GM19035 (cell line): ENCODE measurements around the gene SSBP3.
"Not testable (repeated sequence)": the region's sequence is repeated elsewhere in the genome, so short reads cannot be mapped to it uniquely, and the experiment has no call there.

ENCODE experiments used
- ATAC-seq: cut with Tn5 transposase; IDR thresholded peaks from one replicate; pipeline ENCODE4 v1.9.1; 2021; ENCODE audit not compliant: unreplicated experiment

SSBP3 gene

DNA sequence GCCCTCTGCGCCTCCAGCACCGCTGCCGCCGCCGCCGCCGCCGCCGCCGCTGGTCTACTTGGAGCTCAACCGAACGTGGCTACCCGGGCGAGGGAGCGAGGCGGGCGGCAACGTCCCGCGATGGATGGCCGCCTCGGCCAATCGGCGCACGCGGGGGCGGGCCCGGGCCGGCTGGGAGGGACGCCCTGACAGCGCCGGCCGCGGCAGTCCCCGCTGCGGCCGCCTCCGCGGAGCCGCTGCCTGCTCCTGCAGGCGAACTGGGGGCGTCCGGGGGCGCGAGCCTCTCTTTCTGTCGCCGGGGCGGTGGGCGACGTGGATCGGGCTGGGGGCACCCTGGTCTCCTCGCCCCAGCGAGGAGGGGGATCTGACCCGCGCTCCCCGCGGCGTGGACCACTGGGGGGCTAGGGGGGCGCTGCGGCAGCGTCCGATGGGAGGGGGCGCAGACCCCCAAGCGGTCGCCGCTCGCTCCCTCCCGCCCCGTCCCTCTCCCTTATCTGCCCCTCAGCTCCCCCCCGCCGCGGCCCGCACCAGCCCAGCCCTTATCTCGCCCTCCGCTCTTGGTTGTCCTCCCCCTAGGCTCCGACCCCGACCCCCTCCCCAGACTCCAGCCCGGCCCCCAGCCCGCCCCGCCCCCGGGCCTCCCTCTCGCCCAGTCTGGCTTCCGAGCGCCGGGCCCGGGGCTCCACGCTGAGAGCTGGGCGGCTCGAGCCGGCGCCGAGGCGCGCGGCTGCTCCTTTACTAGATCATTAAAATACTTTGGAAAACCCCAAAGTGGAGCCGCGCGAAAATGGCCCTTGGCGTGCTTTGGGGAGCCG is at the start of gene SSBP3:
Gene SSBP3 (minus strand): TSS at position 56 of the 815 bp plus-strand sequence.
- ATAC-seq = peak; percentile 83

DNA sequence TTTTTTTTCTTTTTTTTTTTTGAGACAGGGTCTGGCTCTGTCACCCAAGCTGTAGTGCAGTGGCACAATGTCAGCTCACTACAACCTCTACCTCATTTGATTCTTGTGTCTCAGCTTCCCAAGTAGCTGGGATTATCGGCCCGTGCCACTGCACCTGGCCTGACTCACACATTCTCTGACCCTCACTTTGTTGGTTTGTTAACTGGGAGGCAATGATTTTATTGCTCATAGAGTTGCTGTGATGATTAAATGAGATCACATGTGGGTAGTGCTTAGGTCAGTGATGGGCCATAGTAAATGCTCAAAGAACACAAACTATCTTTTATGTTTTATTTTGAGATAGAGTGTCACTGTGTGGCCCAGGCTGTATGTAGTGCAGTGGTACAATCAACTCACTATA is 47.3 kb upstream of the SSBP3 start:
- ATAC-seq = no peak

DNA sequence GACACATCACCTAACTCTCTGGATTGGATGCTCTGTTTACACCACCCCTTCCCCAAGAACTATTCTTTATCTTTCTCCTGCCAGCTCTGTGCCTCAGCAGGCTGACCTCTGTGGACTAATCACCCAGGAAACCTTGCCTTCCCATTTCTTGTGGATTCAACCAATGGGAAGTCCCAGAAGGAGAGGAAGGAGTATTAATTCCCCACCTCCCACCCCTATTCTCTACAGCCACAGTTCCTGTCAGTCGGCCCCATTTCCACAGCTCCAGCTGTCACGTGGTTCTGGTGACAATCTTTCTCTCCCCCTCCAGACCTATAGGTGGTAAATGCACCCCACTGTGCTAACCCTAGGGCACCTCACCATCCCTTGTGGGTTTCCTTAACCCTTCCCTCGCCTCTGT is 46.8 kb upstream of the SSBP3 start:
- no peak for ATAC-seq

DNA sequence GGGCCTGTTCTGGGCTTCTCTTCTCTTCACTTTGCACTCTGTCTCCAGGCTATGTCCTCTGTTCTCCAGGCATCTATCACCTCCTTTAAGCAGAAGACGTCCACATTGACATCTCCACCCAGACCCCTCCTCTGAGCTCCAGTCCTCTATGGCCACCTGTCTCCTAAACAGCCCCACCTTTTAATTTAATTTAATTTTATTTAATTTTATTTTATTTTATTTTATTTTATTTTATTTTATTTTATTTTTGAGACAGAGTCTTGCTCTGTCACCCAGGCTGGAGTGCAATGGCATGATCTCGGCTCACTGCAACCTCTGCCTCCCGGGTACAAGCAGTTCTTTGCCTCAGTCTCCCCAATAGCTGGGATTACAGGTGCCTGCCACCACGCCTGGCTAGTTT is 43.2 kb upstream of the SSBP3 start:
- not testable (repeated sequence) for ATAC-seq

DNA sequence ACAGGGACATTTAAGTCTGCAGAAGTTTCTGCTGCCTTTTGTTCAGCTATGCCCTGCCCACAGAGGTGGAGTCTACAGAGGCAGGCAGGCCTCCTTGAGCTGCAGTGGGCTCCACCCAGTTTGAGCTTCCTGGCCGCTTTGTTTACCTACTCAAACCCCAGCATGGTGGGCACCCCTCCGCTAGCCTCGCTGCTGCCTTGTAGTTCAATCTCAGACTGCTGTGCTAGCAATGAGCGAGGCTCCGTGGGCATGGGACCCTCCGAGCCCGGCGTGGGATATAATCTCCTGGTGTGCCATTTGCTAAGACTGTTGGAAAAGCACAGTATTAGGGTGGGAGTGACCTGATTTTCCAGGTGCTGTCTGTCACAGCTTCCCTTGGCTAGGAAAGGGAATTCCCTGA is 42.6 kb upstream of the SSBP3 start:
- not testable (repeated sequence) for ATAC-seq

DNA sequence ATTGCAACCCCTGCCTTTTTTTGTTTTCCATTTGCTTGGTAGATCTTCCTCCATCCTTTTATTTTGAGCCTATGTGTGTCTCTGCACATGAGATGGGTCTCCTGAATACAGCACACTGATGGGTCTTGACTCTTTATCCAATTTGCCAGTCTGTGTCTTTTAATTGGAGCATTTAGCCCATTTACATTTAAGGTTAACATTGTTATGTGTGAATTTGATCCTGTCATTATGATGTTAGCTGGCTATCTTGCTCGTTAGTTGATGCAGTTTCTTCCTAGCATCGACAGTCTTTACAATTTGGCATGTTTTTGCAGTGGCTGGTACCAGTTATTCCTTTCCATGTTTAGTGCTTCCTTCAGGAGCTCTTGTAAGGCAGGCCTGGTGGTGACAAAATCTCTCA is 40.9 kb upstream of the SSBP3 start:
- ATAC-seq = not testable (repeated sequence)

DNA sequence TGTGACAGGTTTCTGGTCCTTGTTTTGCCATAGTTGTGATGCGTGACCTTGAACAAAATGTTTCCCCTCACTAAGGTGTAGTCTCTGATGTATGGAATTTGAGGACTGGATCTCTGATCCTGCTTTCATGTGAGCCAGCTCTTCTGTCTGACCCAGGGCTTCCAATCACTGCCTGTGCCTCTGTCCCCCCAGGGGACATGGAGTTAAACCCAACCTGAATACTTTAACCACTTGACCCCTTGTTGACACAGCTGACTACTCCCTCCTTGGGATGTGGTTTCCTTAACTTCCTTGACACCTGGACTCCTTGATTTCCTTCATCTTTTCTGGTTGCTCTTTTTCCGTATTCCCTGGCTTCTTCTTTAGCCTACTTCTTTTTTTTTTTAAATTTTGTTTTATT is 36.0 kb upstream of the SSBP3 start:
- no peak for ATAC-seq

DNA sequence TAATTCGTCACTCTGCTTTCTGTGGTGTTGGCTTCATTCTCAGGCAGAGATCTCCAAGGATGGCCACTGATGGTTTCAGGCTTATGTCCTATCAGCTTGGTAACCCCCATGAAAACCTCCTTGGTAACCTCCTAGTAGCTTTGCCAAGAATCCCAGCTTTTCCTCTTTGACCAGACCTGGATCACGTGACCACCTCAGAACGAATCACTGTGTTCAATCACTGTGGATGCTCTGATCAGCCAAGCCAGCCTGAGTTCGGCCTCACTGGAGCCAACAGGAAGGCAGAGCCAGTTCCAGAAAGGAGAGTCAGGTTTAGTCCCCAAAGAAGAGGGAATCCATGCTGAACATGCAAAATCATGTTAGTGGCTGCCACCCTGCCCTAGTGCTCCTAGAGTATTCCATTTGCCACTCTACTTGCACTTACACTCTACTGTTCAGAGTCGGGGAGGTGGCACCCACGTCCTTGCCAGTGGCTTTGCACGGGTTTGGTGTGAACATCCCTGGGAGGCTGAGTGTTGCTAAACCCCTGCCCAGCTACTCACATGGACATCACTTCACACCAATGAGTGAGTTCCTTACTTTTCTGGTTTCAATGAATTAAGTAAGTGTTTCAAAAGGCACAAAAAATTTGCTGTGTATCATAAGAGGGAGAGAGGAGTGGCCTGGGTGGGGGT is 33.5 kb upstream of the SSBP3 start:
- ATAC-seq = no peak

DNA sequence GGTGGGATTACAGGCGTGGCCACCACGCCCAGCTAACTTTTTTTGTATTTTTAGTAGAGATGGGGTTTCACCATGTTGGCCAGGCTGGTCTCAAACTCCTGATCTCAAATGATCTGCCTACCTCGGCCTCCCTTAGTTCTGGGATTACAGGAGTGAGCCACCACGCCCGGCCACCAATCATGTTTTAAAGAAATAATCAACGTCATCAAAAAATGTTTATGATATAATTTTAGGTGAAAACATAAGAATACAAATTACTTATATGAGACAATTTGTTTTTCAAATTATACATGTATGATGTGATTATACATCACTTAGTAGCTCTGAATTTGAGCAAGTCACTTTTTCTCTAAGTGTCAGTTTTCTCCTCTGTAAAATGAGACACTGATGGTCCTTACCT is 31.6 kb upstream of the SSBP3 start:
- ATAC-seq = no peak

DNA sequence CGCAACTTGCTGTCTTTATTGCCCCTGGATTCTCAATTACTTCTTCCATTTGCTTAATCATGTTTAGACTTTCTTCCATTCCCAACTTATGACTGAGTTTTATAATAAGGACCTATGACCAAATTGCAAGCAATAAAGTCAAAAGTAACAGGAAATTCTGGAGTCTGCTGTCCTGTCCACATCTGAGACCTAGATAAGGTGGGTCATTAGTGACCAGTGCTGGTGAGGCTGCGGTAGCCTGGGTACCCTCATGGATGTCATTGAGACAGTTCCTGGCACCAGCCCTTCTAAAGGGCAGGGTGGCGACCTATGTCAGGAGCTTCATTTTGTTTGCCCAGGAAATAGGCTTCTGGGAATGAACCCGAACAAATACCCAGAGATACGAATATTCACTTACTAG is 30.6 kb upstream of the SSBP3 start:
- no peak for ATAC-seq

DNA sequence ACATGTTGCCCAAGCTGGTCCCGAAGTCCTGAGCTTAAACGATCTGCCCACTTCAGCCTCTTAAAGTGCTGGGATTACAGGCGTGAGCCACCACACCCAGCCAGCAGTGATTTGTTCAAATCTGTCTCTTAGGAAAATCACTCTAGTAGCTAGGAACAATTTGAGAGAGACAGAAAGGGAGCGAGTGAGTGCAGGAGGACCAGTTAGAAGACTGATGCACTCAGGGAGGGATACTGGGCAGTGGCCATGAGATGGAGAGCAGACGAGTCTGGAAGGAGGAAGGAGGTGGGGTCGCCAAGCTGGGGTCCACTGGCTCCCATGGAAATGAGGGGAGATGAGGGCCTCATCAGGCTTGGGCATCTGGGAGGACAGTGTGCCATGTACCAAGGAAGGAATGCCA is 23.6 kb upstream of the SSBP3 start:
- no peak for ATAC-seq

DNA sequence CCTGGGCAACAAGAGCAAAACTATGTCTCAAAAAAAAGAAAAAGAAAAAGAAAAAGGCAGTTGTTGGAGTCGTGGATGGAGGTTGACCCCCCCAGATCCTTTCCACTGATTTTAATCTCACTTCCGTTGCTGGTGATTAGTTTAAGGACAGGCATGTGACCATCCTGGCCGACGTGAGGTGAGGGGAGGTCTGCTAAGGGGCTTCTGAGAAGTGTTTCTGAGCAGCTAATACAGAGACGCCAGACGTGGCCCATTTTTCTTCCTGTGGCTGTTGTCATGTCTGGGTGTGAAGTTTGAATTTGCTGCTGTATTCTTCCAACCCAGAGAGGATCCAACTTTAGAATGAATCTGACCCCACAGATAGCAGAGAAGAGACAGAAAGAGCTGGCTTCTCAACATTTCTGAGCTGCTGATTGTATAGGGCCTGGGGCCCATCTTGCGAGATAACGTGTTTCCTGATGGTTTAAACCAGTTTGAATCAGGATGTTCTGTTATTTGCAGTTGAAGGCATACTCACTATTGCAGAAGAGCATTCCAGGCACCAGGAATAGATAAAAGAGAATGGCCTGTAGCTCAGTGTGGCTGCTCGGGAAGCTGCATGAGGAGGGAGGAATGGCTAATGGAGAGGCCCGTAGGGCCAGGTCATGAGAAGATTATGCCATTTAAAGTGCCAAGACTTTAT is 22.8 kb upstream of the SSBP3 start:
- no peak for ATAC-seq

DNA sequence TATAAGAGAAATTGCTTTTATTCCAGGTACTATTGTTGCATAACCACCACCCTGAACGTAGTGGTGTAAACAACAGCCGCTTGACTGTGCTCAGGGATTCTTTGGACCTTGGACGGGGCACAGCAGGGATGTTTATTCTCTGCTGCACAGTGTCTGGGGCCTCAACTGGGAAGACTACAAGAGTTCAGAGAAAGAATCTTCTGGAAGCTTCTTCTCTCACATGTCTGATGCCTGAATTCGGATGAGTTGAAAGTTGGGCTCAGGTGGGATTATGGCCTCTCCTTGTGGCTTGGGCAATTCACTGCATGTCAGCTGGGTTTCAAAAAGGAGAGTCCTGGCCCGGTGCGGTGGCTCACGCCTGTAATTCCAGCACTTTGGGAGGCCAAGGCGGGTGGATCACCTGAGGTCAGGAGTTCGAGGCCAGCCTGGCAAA is 19.0 kb upstream of the SSBP3 start:
- no peak for ATAC-seq

DNA sequence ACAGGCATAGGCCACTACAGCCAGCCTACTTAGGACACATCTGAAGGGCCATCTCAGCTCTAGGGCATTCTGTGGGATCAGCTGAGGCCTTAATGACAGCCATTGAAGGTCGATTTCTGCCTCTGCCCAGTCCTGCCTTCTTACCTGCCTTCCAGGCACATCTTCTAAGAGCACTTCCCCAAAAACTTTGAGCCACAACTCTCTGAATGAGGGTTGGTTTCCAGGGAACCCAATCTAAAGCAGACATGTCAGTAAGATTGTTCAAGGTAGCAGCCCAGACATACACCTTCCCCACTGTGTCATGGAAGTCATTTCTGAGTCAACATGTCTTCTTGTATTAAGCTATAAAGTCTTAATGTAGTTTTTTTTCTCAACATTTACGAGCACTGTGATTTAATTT is 18.2 kb upstream of the SSBP3 start:
- ATAC-seq = no peak

DNA sequence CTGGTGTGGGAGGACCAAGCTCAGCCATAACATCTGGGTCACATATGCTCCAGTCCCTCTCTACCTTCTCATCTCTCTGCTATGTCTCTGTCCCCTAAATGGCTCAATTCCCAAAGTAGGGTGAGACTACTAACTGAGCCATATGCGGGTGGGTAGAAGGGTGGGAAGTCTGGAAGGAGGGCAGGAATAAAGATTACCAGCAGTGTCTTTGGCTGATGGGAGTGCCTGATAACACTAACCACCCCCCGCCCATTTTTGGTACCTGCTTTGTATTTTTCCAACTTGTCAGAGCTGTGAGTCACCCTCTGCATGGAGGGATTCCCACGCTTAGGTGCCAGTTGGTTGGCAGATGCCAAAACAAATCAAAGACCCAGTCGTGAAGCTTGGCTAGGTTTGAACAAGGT is 14.9 kb upstream of the SSBP3 start:
- ATAC-seq = no peak

DNA sequence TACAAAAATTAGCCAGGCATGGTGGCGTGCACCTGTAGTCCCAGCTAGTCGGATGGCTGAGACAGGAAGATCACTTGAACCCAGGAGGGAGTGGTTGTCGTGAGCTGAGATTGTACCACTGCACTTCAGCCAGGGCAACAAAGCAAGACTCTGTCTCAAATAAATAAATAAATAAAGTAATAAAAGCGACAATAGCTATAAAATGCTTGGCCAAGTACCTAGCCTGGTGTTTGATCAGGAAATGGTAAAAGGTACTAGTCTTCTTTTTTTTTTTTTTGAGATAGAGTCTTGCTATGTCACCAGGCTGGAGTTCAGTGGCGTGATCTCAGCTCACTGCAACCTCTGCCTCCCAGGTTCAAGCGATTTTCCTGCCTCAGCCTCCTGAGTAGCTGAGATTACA is 12.4 kb upstream of the SSBP3 start:
- not testable (repeated sequence) for ATAC-seq

DNA sequence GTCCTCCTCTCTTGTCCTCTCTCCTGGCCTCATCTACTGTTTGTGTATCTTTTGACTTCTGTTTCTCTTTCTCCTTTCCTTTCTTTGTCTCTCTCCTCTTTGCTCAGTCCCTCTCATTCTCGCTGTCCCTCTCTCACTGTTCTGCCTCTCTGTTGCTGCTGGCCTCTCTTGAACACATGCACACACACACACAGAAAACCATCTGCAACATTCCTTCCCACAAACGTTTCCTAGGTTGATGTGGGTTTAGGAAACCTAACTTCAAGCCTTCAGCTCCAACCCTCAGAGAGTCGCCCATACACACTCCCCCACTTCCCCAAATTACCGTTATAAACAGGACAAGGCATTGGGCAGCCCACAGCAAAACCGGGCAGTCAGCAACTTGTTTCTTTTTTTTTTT is 10.9 kb upstream of the SSBP3 start:
- ATAC-seq = no peak

DNA sequence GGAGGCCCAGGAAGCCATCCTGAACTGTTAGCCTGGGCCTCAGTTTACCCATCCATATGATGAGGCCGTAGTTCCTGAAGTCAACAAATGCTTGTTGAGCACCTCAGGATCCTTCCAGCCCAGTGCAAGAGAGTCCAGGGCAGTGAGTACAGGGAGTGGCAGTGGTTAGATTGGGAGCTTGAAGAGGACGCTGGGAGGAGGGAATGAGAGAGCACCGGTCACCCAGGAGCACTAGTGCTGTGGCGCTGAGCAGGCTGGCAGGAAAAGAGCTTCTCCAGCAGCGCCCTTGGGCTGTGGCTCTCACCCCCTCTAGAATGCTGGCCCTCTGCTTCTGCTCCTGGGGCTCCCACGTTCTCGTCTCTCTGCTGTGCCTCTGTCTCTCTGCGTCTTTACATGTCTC is 10.2 kb upstream of the SSBP3 start:
- ATAC-seq = no peak

DNA sequence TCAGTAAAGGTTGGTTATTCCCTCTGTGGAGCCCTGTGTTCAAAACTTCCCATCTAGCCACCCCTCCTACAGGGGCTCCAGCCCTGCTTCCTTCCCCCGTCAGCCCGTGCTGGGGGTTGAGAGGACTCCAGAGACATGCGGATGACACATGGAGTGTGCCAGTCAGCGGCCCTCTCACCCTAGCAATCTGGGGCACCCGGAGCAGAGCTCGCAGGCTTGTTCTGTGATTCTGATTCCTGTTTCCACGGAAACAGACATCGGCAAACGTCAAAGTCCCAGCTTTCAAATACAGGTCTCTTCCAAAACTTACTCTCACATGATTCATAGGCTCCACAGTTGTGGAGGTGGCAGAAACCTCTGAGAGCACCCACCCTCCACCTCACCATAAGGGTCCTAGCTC is 9.8 kb upstream of the SSBP3 start:
- ATAC-seq = no peak

DNA sequence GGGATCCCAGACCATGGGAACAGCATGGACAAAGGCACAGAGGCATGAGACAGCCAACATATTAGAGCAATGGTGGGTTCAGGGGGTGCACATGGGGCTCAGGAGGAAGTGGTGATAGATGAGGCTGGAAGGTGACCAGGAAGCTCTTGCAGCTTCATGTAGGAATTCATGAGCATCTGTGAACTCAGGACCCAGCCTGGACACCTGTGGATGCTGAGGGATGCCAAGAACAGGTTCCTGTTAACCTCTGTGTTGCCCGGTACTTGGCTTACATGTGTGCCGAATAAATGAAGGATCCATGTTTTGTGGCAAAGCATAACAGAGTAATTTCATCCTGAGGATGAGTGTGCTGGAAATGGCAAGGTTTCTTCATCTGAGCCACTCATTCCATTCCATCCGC is 9.3 kb upstream of the SSBP3 start:
- ATAC-seq = no peak

DNA sequence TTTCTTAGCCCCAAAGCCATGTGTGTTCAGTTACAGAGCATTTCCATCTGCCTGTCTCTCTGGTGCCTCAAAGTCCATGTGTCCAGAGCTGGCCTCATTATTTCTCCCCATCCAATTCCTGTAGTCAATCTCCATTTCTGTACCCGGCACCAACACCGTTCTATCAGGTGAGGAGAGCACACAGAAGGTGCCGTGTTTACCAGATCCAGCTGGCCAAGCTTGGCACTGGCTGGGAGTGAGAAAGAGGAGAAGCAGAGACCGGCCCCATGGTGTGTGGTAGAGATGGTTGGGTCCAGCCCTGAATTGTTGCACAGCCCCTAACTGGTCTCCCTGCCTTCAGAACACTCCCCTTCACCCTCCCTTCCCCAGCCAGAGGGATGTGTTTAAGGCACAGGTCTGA is 7.5 kb upstream of the SSBP3 start:
- no peak for ATAC-seq

DNA sequence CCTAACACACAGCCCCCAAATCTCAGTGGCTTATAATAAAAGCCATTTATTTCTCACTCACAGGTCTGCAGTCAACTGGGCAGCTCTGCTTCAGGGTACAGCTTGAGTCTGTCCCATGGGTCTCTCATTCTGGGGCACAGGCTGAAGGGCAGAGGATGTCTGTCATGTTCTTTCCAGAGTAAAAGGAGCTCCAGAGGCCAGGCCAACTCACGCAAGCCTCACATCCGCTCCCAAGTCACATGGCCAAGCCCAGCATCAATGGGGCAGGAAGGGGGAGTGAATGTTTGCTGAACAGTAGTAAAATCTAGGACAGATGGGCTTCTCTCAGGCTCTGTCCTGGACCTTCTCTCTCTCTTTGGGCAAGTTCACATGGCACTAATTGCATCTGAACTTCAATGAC is 7.1 kb upstream of the SSBP3 start:
- no peak for ATAC-seq
